ENCODE measurements around the gene CAMK2G.

Gene CAMK2G

GRCh38 chr10:73763343-73763742 lies 111.0 kb downstream of the CAMK2G start:
- DNase-seq, result no peak

GRCh38 chr10:73762915-73763314 lies 111.4 kb downstream of the CAMK2G start:
- DNase-seq, result no peak

Data from DMS153 (cell line).